ENCODE measurements around the gene CLN3. TPM values are rescaled to one million over a fixed set of nuclear protein-coding genes. Genes with fewer than 3 reads are reported as not detected.
A peak's percentile ranks its signal among the peaks of the same experiment; 100 is the strongest.

CLN3 gene
- total and polyA plus RNA-seq, 2 donors from 2014 or later, result 35.0 to 54.1 TPM

GRCh38 chr16:28511031-28511430 lies 19.2 kb upstream of the CLN3 start:
- H3K4me3 ChIP-seq (ENCODE audit: low read length in 3 of 3), result no peak overlapping the region
- H3K4me1 ChIP-seq (ENCODE audit: control insufficient read depth in 2 of 3, insufficient read depth in 2 of 3, low read depth in 1 of 3, low read length in 3 of 3), result no peaks in the 10 kb centered on the region
- FAIRE-seq, result no peak
- H3K9me3 ChIP-seq (ENCODE audit: control insufficient read depth in 2 of 3, insufficient read depth in 1 of 3, low read length in 3 of 3), result no peaks in the 10 kb centered on the region
- no peak overlapping the region for H3K27ac ChIP-seq (ENCODE audit: low read depth in 2 of 2, low read length in 2 of 2)
- no peaks in the 10 kb centered on the region for H3K36me3 ChIP-seq (ENCODE audit: control insufficient read depth in 2 of 3, insufficient read depth in 3 of 3, low read length in 3 of 3)
- intact Hi-C loops (cut with DNase I), result no loop called here
- no peak overlapping the region for H3K9ac ChIP-seq (ENCODE audit: low read length in 3 of 3)
- no peak for DNase-seq
- no peak for TF ChIP-seq CTCF (IDR thresholded peaks at IDR 0.05; ENCODE audit: borderline replicate concordance, extremely low read depth, insufficient read depth)
- no peaks in the 10 kb centered on the region for H3K27me3 ChIP-seq (ENCODE audit: control insufficient read depth, insufficient read depth, low read length)

- Histone ChIP-seq H3K27ac (ENCODE audit: low read depth in 2 of 2, low read length in 2 of 2) (no peak overlapping the region), H3K36me3 (ENCODE audit: control insufficient read depth in 2 of 3, insufficient read depth in 3 of 3, low read length in 3 of 3) (no peaks in the 10 kb centered on the region), H3K27me3 (ENCODE audit: control insufficient read depth, insufficient read depth, low read length) (no peaks in the 10 kb centered on the region), H3K4me3 (ENCODE audit: low read length in 3 of 3) (no peak overlapping the region), H3K4me1 (ENCODE audit: control insufficient read depth in 2 of 3, insufficient read depth in 2 of 3, low read depth in 1 of 3, low read length in 3 of 3) (peaks cover 0 to 6% (median 0%) of the 10 kb centered on the region in 3 donors), H3K9ac (ENCODE audit: low read length in 3 of 3) (no peak overlapping the region), H3K9me3 (ENCODE audit: control insufficient read depth in 2 of 3, insufficient read depth in 1 of 3, low read length in 3 of 3) (no peaks in the 10 kb centered on the region)
- no peak for FAIRE-seq
- intact Hi-C loops (cut with DNase I), result no loop called here
- DNase-seq, result no peak
- TF ChIP-seq CTCF (IDR thresholded peaks at IDR 0.05; ENCODE audit: borderline replicate concordance, extremely low read depth, insufficient read depth), result no peak
Observed at GRCh38 chr16:28505489-28506137, 13.7 kb upstream of the CLN3 start.

- intact Hi-C loops (cut with DNase I), result no loop called here
- FAIRE-seq (no peak), DNase-seq (peak in 4 of 5 donors; percentile 22 to 90 (median 32))
- Histone ChIP-seq H3K4me3 (ENCODE audit: low read length in 3 of 3) (no peak overlapping the region), H3K27ac (ENCODE audit: low read depth in 2 of 2, low read length in 2 of 2) (no peak overlapping the region), H3K9ac (ENCODE audit: low read length in 3 of 3) (no peak overlapping the region), H3K4me1 (ENCODE audit: control insufficient read depth in 2 of 3, insufficient read depth in 2 of 3, low read depth in 1 of 3, low read length in 3 of 3) (peaks cover 0 to 6% (median 0%) of the 10 kb centered on the region in 3 donors), H3K9me3 (ENCODE audit: control insufficient read depth in 2 of 3, insufficient read depth in 1 of 3, low read length in 3 of 3) (no peaks in the 10 kb centered on the region), H3K36me3 (ENCODE audit: control insufficient read depth in 2 of 3, insufficient read depth in 3 of 3, low read length in 3 of 3) (no peaks in the 10 kb centered on the region), H3K27me3 (ENCODE audit: control insufficient read depth, insufficient read depth, low read length) (no peaks in the 10 kb centered on the region)
- no peak for TF ChIP-seq CTCF (IDR thresholded peaks at IDR 0.05; ENCODE audit: borderline replicate concordance, extremely low read depth, insufficient read depth)
Observed at GRCh38 chr16:28504707-28505404, 13.0 kb upstream of the CLN3 start.
